Upper lobe of left lung (tissue), 6 donors: Measurements from ENCODE around the gene BCO1. TPM values are rescaled to one million over a fixed set of nuclear protein-coding genes. Genes with fewer than 3 reads are reported as not detected.

Experiments
- ATAC-seq, 2 donors: fragments of 200-7000 bp; cut with Tn5 transposase; one replicate each; pipeline ENCODE4 v1.9.1; 2022; ENCODE audit warnings: mild to moderate bottlenecking in 2 of 2, moderate library complexity in 2 of 2; ENCODE audit not compliant: low FRiP score in 2 of 2
- DNase-seq, 2 donors: peaks; one replicate each; pipeline ENCODE4 v3.0.0-alpha.2; 2019 to 2020
- H3K27ac ChIP-seq, 4 donors: fragments of 200-600 bp; sonication (generic); one replicate each; pipeline ENCODE4 v1.5.1; 2016 to 2019
- H3K27me3 ChIP-seq, 4 donors: fragments of 200-600 bp; sonication (generic); one replicate each; pipeline ENCODE4 v1.5.1; 2017 to 2019
- H3K36me3 ChIP-seq, 4 donors: fragments of 200-600 bp; sonication (generic); one replicate each; pipeline ENCODE4 v1.5.1; 2016 to 2019
- H3K4me1 ChIP-seq, 4 donors: fragments of 200-600 bp; sonication (generic); one replicate each; pipeline ENCODE4 v1.5.1; 2018 to 2019
- H3K4me3 ChIP-seq, 4 donors: fragments of 200-600 bp; sonication (generic); one replicate each; pipeline ENCODE4 v1.5.1; 2017 to 2019; ENCODE audit warnings: mild to moderate bottlenecking in 2 of 4, moderate library complexity in 1 of 4
- H3K9me3 ChIP-seq, 4 donors: fragments of 200-600 bp; sonication (generic); one replicate each; pipeline ENCODE4 v1.5.1; 2018 to 2019
- EP300 ChIP-seq, 4 donors: sonication (generic); formaldehyde crosslinking; IDR thresholded peaks; one replicate each; pipeline ENCODE4 v1.5.1; 2017; ENCODE audit warnings: antibody characterized with exemption in 4 of 4, control low read depth in 2 of 4
- POLR2A ChIP-seq, 4 donors: fragments of 450-650 bp; IDR thresholded peaks; one replicate each; pipeline ENCODE4 v1.5.1; 2016 to 2017; ENCODE audit warnings: antibody characterized with exemption in 4 of 4, mild to moderate bottlenecking in 2 of 4
- POLR2AphosphoS5 ChIP-seq, 2 donors: sonication (generic); formaldehyde crosslinking; IDR thresholded peaks; one replicate each; pipeline ENCODE4 v1.5.1; 2017; ENCODE audit warnings: antibody characterized with exemption in 2 of 2
- WGBS, 2 donors: methylation state at CpG; one replicate each; pipeline ENCODE4 v1.1.5; 2017 to 2018; 5-methylcytosine and 5-hydroxymethylcytosine counted together
- total RNA-seq, 6 donors: library from RNA; depleted of rRNA in 4 of 6; stranded (reverse); fragments of >200 nt in 4 of 6; gene quantifications; one replicate each; pipeline versions ENCODE4 v1.1.0 to v1.2.1, GENCODE V29; 2016 to 2021
- TF ChIP-seq, protein P1 (sequence below), 6 experiments: fragments of 450-650 bp in 4 of 6; fragments of 200-600 bp in 2 of 6; sonication (generic) in 2 of 6; IDR thresholded peaks; one replicate each; pipeline ENCODE4 v1.5.1; 2016 to 2019; ENCODE audit warnings: antibody characterized with exemption in 6 of 6
- donor health status: DM: no; HTN: no; CAD: no; lungs with moderate emphysema.
- donor health status: DM: no; HTN: yes; CAD: no; lungs with severe emphysema.

Gene BCO1
- total RNA-seq, 6 donors from 2014 or later: 0.17 to 0.92 TPM; not detected in 4

DNA sequence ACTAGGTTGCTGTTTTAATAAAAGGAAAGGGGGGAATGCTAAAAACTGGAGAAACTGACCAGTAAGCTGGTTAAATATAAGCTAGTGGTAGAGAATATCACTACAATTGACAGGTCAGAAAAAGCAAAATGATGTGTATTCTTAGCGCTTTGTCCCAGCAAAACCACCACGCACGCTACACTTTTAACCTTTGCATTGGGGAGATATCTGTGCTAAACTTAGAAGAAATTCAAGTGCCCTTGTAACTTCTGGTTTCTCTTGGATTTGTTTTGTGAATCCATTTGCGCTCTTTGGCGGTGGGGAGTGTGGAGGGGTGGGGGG lies 77.6 kb downstream of the BCO1 start:
- Histone ChIP-seq H3K27me3 (no peaks in the 10 kb centered on the region), H3K9me3 (no peaks in the 10 kb centered on the region), H3K4me3 (peak overlapping the region in 3 of 4 donors; percentile 89 to 98 (median 93)), H3K4me1 (peaks cover 19 to 35% (median 22%) of the 10 kb centered on the region in 4 donors), H3K27ac (peak overlapping the region in 1 of 4 donors; percentile 91), H3K36me3 (no peaks in the 10 kb centered on the region)
- DNase-seq (no peak), ATAC-seq (no peak)
- no peak for TF ChIP-seq POLR2AphosphoS5 (IDR thresholded peaks at IDR 0.05)
- TF ChIP-seq EP300 (IDR thresholded peaks at IDR 0.05): no peak
- no peak for TF ChIP-seq POLR2A (IDR thresholded peaks at IDR 0.05)
- TF ChIP-seq, protein P1, sequence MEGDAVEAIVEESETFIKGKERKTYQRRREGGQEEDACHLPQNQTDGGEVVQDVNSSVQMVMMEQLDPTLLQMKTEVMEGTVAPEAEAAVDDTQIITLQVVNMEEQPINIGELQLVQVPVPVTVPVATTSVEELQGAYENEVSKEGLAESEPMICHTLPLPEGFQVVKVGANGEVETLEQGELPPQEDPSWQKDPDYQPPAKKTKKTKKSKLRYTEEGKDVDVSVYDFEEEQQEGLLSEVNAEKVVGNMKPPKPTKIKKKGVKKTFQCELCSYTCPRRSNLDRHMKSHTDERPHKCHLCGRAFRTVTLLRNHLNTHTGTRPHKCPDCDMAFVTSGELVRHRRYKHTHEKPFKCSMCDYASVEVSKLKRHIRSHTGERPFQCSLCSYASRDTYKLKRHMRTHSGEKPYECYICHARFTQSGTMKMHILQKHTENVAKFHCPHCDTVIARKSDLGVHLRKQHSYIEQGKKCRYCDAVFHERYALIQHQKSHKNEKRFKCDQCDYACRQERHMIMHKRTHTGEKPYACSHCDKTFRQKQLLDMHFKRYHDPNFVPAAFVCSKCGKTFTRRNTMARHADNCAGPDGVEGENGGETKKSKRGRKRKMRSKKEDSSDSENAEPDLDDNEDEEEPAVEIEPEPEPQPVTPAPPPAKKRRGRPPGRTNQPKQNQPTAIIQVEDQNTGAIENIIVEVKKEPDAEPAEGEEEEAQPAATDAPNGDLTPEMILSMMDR (IDR thresholded peaks at IDR 0.05): no peak
- 81 to 86% methylated on average over 5 of the region's 5 CpGs for WGBS, 2 donors

DNA sequence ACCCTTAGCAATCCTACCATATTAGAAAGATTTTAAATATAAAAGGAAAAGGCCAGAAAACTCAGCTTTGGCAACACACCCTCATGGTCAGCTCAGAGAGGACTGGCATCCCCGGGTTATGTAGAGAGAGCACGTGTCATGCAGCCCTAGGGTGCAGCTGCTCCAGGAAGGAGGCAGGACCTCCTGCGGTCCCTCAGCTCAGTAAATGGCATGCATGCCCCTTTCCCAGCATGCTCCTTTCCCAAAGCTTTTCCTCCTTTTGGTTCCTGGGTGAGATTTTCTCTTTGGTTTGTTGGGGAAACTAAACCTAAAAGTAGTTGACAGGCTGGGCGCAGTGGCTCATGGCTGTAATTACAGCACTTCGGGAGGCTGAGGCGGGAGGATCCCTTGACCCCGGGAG lies 80.2 kb downstream of the BCO1 start:
- H3K27me3 ChIP-seq: no peaks in the 10 kb centered on the region
- H3K4me1 ChIP-seq: peaks cover 15 to 20% (median 16%) of the 10 kb centered on the region in 4 donors
- no peaks in the 10 kb centered on the region for H3K36me3 ChIP-seq
- DNase-seq (no peak), ATAC-seq (no peak)
- no peak for TF ChIP-seq POLR2AphosphoS5 (IDR thresholded peaks at IDR 0.05)
- TF ChIP-seq, protein P1 (IDR thresholded peaks at IDR 0.05): no peak
- TF ChIP-seq EP300 (IDR thresholded peaks at IDR 0.05): no peak
- no peak for TF ChIP-seq POLR2A (IDR thresholded peaks at IDR 0.05)
- H3K9me3 ChIP-seq: no peaks in the 10 kb centered on the region
- H3K4me3 ChIP-seq: no peak overlapping the region
- 85 to 96% methylated on average over 7 of the region's 7 CpGs for WGBS, 2 donors
- H3K27ac ChIP-seq: no peak overlapping the region

DNA sequence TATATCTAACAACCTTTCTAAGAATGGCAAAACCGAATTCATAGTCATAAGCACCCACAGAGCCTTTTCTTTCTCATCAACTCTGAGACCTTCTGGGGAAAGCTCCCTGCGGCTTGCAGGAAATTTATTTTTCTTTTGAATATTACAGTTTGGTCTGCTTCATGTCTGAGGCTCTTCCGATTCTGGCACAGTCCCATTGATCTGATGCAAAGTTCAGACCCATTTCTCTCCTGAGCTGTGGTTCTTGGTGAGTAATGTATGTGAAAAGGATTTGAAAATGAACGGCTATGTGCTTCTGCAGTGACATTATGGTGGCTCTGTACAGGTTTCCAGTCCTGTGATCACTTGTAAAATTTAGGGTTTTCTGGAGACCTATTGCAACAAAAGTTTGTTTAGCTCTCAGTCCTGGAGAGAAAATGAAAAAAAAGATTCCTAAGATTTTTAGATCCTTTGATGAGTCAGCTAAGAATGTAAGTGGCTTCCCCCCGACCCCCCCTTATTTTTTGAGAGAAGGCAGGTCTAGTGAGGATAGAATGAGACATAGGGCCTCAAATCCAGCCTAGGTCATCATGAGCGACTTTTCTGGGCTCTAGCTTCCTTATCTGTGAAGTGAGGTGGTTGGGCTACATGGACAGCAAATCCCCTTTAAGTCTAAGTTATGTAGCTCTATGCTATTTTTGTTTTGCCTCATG lies 80.9 kb downstream of the BCO1 start:
- peaks cover 9 to 13% (median 10%) of the 10 kb centered on the region in 4 donors for H3K4me1 ChIP-seq
- 65 to 70% methylated on average over 6 of the region's 6 CpGs for WGBS, 2 donors
- H3K27me3 ChIP-seq: no peaks in the 10 kb centered on the region
- H3K36me3 ChIP-seq: no peaks in the 10 kb centered on the region
- TF ChIP-seq, protein P1 (IDR thresholded peaks at IDR 0.05): no peak
- TF ChIP-seq POLR2A (IDR thresholded peaks at IDR 0.05) (no peak), POLR2AphosphoS5 (IDR thresholded peaks at IDR 0.05) (no peak), EP300 (IDR thresholded peaks at IDR 0.05) (no peak)
- no peaks in the 10 kb centered on the region for H3K9me3 ChIP-seq
- ATAC-seq (no peak), DNase-seq (no peak)
- no peak overlapping the region for H3K4me3 ChIP-seq
- H3K27ac ChIP-seq: no peak overlapping the region

DNA sequence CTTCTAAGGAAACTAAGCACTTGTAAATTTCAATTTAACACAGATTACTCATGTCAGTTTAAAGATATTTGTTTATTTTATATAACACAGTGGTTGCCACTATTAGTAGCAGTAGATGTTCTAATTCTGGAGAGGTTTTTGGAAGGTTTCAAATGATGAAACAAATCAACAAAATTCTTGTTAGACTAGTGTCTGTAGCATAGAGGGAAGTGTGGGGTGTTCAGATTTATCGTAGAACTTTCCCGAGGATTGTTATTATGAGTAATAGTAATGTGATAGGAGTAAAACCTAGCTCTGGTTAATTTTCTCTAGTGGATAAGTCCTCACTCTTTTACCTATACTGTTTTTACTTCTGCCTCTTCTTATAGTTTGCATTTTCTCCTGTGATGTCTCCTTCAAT lies 82.5 kb downstream of the BCO1 start:
- 88 to 93% methylated on average over 2 of the region's 2 CpGs for WGBS, 2 donors
- Histone ChIP-seq H3K4me1 (peaks cover 5 to 8% (median 7%) of the 10 kb centered on the region in 4 donors), H3K27ac (no peak overlapping the region), H3K4me3 (no peak overlapping the region), H3K9me3 (no peaks in the 10 kb centered on the region), H3K27me3 (no peaks in the 10 kb centered on the region), H3K36me3 (no peaks in the 10 kb centered on the region)
- TF ChIP-seq, protein P1 (IDR thresholded peaks at IDR 0.05): no peak
- TF ChIP-seq EP300 (IDR thresholded peaks at IDR 0.05): no peak
- TF ChIP-seq POLR2AphosphoS5 (IDR thresholded peaks at IDR 0.05): no peak
- TF ChIP-seq POLR2A (IDR thresholded peaks at IDR 0.05): no peak
- DNase-seq (no peak), ATAC-seq (no peak)

DNA sequence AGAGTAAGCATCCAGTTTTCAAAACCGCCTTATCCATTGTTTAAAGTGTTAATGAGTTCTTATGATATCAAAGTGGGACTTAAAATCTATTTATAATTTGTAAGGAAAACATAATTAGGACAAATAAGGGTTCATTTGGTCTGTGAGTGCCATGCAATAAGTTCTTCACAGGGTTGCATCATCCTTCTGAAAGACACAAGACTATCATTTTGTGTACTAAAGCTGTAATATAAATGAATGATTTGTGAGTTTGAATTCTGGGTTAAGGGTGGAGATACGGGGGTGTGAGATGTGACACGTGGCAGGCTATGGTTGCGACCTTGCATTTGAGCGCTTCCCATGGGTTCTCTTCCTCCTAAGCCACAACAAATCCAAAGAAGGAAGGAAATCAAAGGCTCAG lies 83.0 kb downstream of the BCO1 start:
- WGBS, 2 donors: 91 to 94% methylated on average over 5 of the region's 5 CpGs
- H3K4me1 ChIP-seq: peaks cover 0 to 4% (median 2%) of the 10 kb centered on the region in 4 donors
- no peak overlapping the region for H3K27ac ChIP-seq
- DNase-seq: no peak
- no peak for ATAC-seq
- no peaks in the 10 kb centered on the region for H3K36me3 ChIP-seq
- no peaks in the 10 kb centered on the region for H3K27me3 ChIP-seq
- no peak overlapping the region for H3K4me3 ChIP-seq
- H3K9me3 ChIP-seq: no peaks in the 10 kb centered on the region
- TF ChIP-seq POLR2AphosphoS5 (IDR thresholded peaks at IDR 0.05) (no peak), EP300 (IDR thresholded peaks at IDR 0.05) (no peak), POLR2A (IDR thresholded peaks at IDR 0.05) (no peak)
- TF ChIP-seq, protein P1 (IDR thresholded peaks at IDR 0.05): no peak
